Adrenal gland (tissue), 5 donors: Measurements from ENCODE around the gene VPS25.

Experiments used
- POLR2A ChIP-seq, 2 donors: fragments of 450-650 bp; IDR thresholded peaks; one replicate each; pipeline ENCODE4 v1.6.1; 2017; ENCODE audit warnings: antibody characterized with exemption in 2 of 2, mild to moderate bottlenecking in 2 of 2, moderate library complexity in 1 of 2
- TF ChIP-seq, protein P1 (sequence below), 6 experiments: fragments of 450-650 bp in 4 of 6; fragments of 200-600 bp in 2 of 6; sonication (generic) in 1 of 6; IDR thresholded peaks; 1 replicate in 5 of 6; 2 replicates in 1 of 6; pipeline versions ENCODE4 v1.5.1 to v1.8.0; 2016 to 2021; ENCODE audit warnings: antibody characterized with exemption in 6 of 6, mild to moderate bottlenecking in 2 of 6, moderate library complexity in 1 of 6
- donor health status: DM: no; HTN: no; CAD: no.

DNA sequence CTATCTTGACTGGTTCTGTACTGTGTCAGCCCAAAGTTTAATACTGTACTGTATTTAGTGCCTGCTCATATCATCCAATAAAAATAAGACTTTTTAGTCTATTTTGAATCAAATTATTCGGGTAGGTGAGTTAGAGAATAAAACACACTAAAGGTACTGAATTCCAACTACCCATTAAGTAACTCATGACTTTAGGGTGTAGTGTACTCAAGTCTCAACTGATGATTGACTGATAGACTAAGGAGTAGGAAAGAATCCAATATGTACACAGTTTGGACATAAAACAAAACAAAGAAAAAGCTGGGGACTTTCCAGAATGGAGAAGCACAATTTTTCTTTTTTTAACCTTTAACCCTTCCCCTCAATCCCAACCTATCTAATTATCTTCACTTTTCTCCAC, 32.5 kb upstream of the VPS25 start:
- TF ChIP-seq, protein P1, sequence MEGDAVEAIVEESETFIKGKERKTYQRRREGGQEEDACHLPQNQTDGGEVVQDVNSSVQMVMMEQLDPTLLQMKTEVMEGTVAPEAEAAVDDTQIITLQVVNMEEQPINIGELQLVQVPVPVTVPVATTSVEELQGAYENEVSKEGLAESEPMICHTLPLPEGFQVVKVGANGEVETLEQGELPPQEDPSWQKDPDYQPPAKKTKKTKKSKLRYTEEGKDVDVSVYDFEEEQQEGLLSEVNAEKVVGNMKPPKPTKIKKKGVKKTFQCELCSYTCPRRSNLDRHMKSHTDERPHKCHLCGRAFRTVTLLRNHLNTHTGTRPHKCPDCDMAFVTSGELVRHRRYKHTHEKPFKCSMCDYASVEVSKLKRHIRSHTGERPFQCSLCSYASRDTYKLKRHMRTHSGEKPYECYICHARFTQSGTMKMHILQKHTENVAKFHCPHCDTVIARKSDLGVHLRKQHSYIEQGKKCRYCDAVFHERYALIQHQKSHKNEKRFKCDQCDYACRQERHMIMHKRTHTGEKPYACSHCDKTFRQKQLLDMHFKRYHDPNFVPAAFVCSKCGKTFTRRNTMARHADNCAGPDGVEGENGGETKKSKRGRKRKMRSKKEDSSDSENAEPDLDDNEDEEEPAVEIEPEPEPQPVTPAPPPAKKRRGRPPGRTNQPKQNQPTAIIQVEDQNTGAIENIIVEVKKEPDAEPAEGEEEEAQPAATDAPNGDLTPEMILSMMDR (IDR thresholded peaks at IDR 0.05): no peak
- TF ChIP-seq POLR2A (IDR thresholded peaks at IDR 0.05): no peak
